HepG2 (cell line): ENCODE results near the gene TIPRL. TPM values are rescaled to one million over a fixed set of nuclear protein-coding genes. Genes with fewer than 3 reads are reported as not detected.
A peak's percentile ranks its signal among the peaks of the same experiment; 100 is the strongest.

Source experiments
- ELF1 ChIP-seq: sonication (generic); formaldehyde crosslinking; IDR thresholded peaks from 2 replicates; pipeline ENCODE4 v1.4.0; 2020; ENCODE audit warnings: missing genetic modification reagents
- FOXP1 ChIP-seq, 2 experiments: fragments of 450-650 bp in 1 of 2; IDR thresholded peaks; 2 replicates each; pipeline ENCODE4 v1.6.1; 2017 to 2018; ENCODE audit warnings: antibody characterized with exemption in 1 of 2
- GMEB1 ChIP-seq: sonication (generic); formaldehyde crosslinking; IDR thresholded peaks from 2 replicates; pipeline ENCODE4 v1.5.1; 2020; ENCODE audit warnings: missing genetic modification reagents, mild to moderate bottlenecking, borderline replicate concordance
- HOXA9 ChIP-seq: sonication (generic); formaldehyde crosslinking; IDR thresholded peaks from 2 replicates; pipeline ENCODE4 v1.8.1; 2022; ENCODE audit warnings: missing genetic modification reagents, mild to moderate bottlenecking, moderate library complexity, borderline replicate concordance
- IRF2 ChIP-seq: IDR thresholded peaks from 2 replicates; pipeline ENCODE4 v1.6.1; 2018; ENCODE audit warnings: missing genetic modification reagents, missing compliant biosample characterization
- MYNN ChIP-seq: sonication (generic); formaldehyde crosslinking; IDR thresholded peaks from 2 replicates; pipeline ENCODE4 v1.4.0; 2020; ENCODE audit warnings: mild to moderate bottlenecking, low read depth, missing genetic modification reagents
- NFE2L1 ChIP-seq: sonication (generic); formaldehyde crosslinking; IDR thresholded peaks from 2 replicates; pipeline ENCODE4 v1.4.0; 2020; ENCODE audit warnings: missing genetic modification reagents, mild to moderate bottlenecking, borderline replicate concordance
- PPARG ChIP-seq: conservative IDR thresholded peaks from 2 replicates; pipeline ENCODE4 v1.6.1; 2016; ENCODE audit warnings: missing biosample characterization, missing genetic modification reagents
- SALL2 ChIP-seq: sonication (generic); formaldehyde crosslinking; IDR thresholded peaks from 2 replicates; pipeline ENCODE4 v1.8.1; 2023; ENCODE audit warnings: mild to moderate bottlenecking, missing genetic modification reagents, inconsistent platforms
- SMAD3 ChIP-seq: sonication (generic); formaldehyde crosslinking; IDR thresholded peaks from 2 replicates; pipeline ENCODE4 v1.4.0; 2020; ENCODE audit warnings: missing genetic modification reagents
- ZC3H4 ChIP-seq: sonication (generic); formaldehyde crosslinking; IDR thresholded peaks from 2 replicates; pipeline ENCODE4 v1.4.0; 2020; ENCODE audit warnings: missing genetic modification reagents, borderline replicate concordance
- ZIK1 ChIP-seq: sonication (generic); formaldehyde crosslinking; IDR thresholded peaks from 2 replicates; pipeline ENCODE4 v1.5.0; 2020; ENCODE audit warnings: mild to moderate bottlenecking, low read depth, missing genetic modification reagents, borderline replicate concordance
- ZNF232 ChIP-seq: sonication (generic); formaldehyde crosslinking; IDR thresholded peaks from 2 replicates; pipeline ENCODE4 v1.4.0; 2020; ENCODE audit warnings: missing genetic modification reagents, borderline replicate concordance
- ZNF253 ChIP-seq: sonication (generic); formaldehyde crosslinking; IDR thresholded peaks from 2 replicates; pipeline ENCODE4 v1.8.0; 2022; ENCODE audit warnings: mild to moderate bottlenecking, missing genetic modification reagents, borderline replicate concordance
- ZNF264 ChIP-seq: sonication (generic); formaldehyde crosslinking; IDR thresholded peaks from 2 replicates; pipeline ENCODE4 v1.4.0; 2020; ENCODE audit warnings: missing genetic modification reagents
- ZNF572 ChIP-seq: sonication (generic); formaldehyde crosslinking; IDR thresholded peaks from 2 replicates; pipeline ENCODE4 v1.5.1; 2020; ENCODE audit warnings: mild to moderate bottlenecking, missing genetic modification reagents
- ZNF589 ChIP-seq: sonication (generic); formaldehyde crosslinking; conservative IDR thresholded peaks from 2 replicates; pipeline ENCODE4 v1.8.0; 2022; ENCODE audit warnings: mild to moderate bottlenecking, moderate library complexity, missing genetic modification reagents
- ZNF75D ChIP-seq: sonication (generic); formaldehyde crosslinking; IDR thresholded peaks from 2 replicates; pipeline ENCODE4 v1.8.1; 2023; ENCODE audit warnings: missing genetic modification reagents, mild to moderate bottlenecking, borderline replicate concordance
- ZSCAN12 ChIP-seq: sonication (generic); formaldehyde crosslinking; IDR thresholded peaks from 2 replicates; pipeline ENCODE4 v1.9.0; 2021; ENCODE audit warnings: mild to moderate bottlenecking, missing genetic modification reagents
- polyA plus RNA-seq, 8 experiments: library from polyadenylated mRNA; depleted of rRNA in 3 of 8; stranded (reverse) in 7 of 8; unstranded in 1 of 8; fragments of >200 nt; fragmentation: Illumina TruSeq in 4 of 8; extraction: Trizol in 4 of 8; gene quantifications; 2 replicates each; pipeline versions ENCODE4 v1.2.1 to v1.2.3, GENCODE V29; 2011 to 2016; ENCODE audit warnings: low read depth in 4 of 8, missing spikeins in 1 of 8, mixed read lengths in 1 of 8; ENCODE audit not compliant: insufficient read depth in 1 of 8
- total RNA-seq, 5 experiments: library from RNA; depleted of rRNA; stranded (reverse); fragments of >200 nt; fragmentation: Illumina TruSeq; extraction: Trizol; gene quantifications; 2 replicates each; pipeline ENCODE4 v1.2.3, GENCODE V29; 2016; ENCODE audit warnings: low read depth in 1 of 5
- TF ChIP-seq, protein P1 (sequence below): sonication (generic); formaldehyde crosslinking; IDR thresholded peaks from 2 replicates; pipeline ENCODE4 v1.4.0; 2020; ENCODE audit warnings: missing genetic modification reagents
- TF ChIP-seq, protein P2 (sequence below): sonication (generic); formaldehyde crosslinking; IDR thresholded peaks from 2 replicates; pipeline ENCODE4 v1.8.1; 2022; ENCODE audit warnings: low read depth, mild to moderate bottlenecking, missing genetic modification reagents

The TIPRL gene
- total and polyA plus RNA-seq, 2 of the 13 experiments (the other 11 are each of a cell fraction or from before 2014, with no cell fraction given): 10.1 to 22.8 TPM

- TF ChIP-seq ZNF264 (CRISPR knock-in tag): no peak
- TF ChIP-seq ZC3H4 (CRISPR knock-in tag): no peak
- TF ChIP-seq MYNN (CRISPR knock-in tag): 0 out of 2 replicates have a peak, but pooled peaks have one; percentile 51
- peak; percentile 96 for TF ChIP-seq ELF1
- no peak for TF ChIP-seq ZNF75D (CRISPR knock-in tag)
- peak; percentile 71; the same call in 1 of the 2 replicates for TF ChIP-seq ZNF232 (CRISPR knock-in tag)
- TF ChIP-seq FOXP1 (IDR thresholded peaks at IDR 0.05): no peak
- TF ChIP-seq FOXP1 (CRISPR knock-in tag; IDR thresholded peaks at IDR 0.05): peak; percentile 16; the same call in 1 of the 2 replicates
- TF ChIP-seq, protein P1, sequence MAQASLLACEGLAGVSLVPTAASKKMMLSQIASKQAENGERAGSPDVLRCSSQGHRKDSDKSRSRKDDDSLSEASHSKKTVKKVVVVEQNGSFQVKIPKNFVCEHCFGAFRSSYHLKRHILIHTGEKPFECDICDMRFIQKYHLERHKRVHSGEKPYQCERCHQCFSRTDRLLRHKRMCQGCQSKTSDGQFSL (CRISPR knock-in tag): no peak
- TF ChIP-seq ZNF572 (CRISPR knock-in tag): no peak
- no peak for TF ChIP-seq HOXA9 (CRISPR knock-in tag)
- peak; percentile 98 for TF ChIP-seq GMEB1
- TF ChIP-seq SALL2 (CRISPR knock-in tag): no peak; the same call in 1 of the 2 replicates
- TF ChIP-seq ZIK1 (CRISPR knock-in tag): 0 out of 2 replicates have a peak, but pooled peaks have one; percentile 39
- no peak for TF ChIP-seq PPARG (CRISPR knock-in tag)
- TF ChIP-seq SMAD3 (CRISPR knock-in tag): peak; percentile 56
- TF ChIP-seq IRF2 (CRISPR knock-in tag): peak; percentile 81; the same call in 1 of the 2 replicates
- no peak for TF ChIP-seq NFE2L1
- TF ChIP-seq ZNF589 (CRISPR knock-in tag): no peak
- no peak for TF ChIP-seq ZSCAN12
- TF ChIP-seq, protein P2, sequence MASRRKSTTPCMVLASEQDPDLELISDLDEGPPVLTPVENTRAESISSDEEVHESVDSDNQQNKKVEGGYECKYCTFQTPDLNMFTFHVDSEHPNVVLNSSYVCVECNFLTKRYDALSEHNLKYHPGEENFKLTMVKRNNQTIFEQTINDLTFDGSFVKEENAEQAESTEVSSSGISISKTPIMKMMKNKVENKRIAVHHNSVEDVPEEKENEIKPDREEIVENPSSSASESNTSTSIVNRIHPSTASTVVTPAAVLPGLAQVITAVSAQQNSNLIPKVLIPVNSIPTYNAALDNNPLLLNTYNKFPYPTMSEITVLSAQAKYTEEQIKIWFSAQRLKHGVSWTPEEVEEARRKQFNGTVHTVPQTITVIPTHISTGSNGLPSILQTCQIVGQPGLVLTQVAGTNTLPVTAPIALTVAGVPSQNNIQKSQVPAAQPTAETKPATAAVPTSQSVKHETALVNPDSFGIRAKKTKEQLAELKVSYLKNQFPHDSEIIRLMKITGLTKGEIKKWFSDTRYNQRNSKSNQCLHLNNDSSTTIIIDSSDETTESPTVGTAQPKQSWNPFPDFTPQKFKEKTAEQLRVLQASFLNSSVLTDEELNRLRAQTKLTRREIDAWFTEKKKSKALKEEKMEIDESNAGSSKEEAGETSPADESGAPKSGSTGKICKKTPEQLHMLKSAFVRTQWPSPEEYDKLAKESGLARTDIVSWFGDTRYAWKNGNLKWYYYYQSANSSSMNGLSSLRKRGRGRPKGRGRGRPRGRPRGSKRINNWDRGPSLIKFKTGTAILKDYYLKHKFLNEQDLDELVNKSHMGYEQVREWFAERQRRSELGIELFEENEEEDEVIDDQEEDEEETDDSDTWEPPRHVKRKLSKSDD: peak; percentile 76; the same call in 1 of the 2 replicates
- TF ChIP-seq ZNF253: no peak
These were observed at the start of gene TIPRL (continued) for GRCh38 chr1:168178638-168179437.
